Measurements from ENCODE around the gene FBLN7.

FBLN7 gene

DNA sequence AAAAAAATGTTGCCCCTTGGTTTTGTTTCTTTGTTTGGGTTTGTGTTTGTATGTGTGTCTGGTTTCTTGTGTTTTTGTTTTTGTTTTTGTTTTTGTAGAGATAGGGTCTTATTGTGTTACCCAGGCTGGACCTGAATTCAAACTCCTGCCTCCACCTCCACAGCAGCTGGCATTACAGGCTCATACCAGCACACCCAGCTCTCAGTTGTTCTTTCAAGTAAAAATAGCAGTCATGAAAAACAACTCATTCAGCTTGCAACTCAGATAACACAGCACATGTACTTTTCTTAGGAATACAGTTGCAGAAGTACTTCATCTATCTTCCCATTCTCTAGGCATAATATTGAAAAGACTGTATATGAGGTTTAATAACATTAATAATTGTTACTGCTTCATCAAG, 79.7 kb downstream of the FBLN7 start:
- H3K36me3 Mint-ChIP-seq (ENCODE audit: insufficient read depth), result peaks cover 10% of the 10 kb centered on the region
- ATAC-seq (replicated peaks), result no peak
- no peaks in the 10 kb centered on the region for H3K27me3 Mint-ChIP-seq
- no peak overlapping the region for H3K27ac Mint-ChIP-seq
- DNase-seq, result no peak
- no peaks in the 10 kb centered on the region for H3K4me1 Mint-ChIP-seq (ENCODE audit: low read depth in 2 of 2)
- no peak overlapping the region for H3K4me3 Mint-ChIP-seq
- H3K9me3 Mint-ChIP-seq, result peaks cover 4 to 12% of the 10 kb centered on the region in 2 donors

DNA sequence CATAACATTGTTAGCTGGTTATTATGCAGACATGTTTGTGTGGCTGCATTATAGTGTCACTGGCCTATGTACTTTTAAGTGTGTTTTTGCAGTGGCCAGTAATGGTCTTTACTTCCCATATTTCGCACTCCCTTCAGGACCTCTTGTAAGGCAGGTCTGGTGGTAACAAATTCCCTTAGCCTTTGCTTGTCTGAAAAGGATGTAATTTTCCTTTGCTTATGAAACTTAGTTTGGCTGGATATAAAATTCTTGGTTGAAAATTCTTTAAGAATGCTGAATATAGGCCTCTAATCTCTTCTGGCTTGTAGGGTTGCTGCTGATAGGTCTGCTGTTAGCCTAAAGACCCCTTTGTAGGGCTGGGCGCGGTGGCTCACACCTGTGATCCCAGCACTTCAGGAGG, 82.0 kb downstream of the FBLN7 start:
- Mint-ChIP-seq H3K27ac (no peak overlapping the region), H3K9me3 (peaks cover 4 to 12% of the 10 kb centered on the region in 2 donors), H3K27me3 (no peaks in the 10 kb centered on the region), H3K36me3 (ENCODE audit: insufficient read depth) (peaks cover 9% of the 10 kb centered on the region), H3K4me1 (ENCODE audit: low read depth in 2 of 2) (no peaks in the 10 kb centered on the region), H3K4me3 (no peak overlapping the region)
- ATAC-seq (replicated peaks) (no peak), DNase-seq (no peak)

- no peaks in the 10 kb centered on the region for H3K27me3 Mint-ChIP-seq
- H3K36me3 Mint-ChIP-seq (ENCODE audit: insufficient read depth), result peaks cover 11% of the 10 kb centered on the region
- DNase-seq, result no peak
- peaks cover 4 to 12% of the 10 kb centered on the region in 2 donors for H3K9me3 Mint-ChIP-seq
- H3K4me3 Mint-ChIP-seq, result no peak overlapping the region
- no peak for ATAC-seq (replicated peaks)
- no peaks in the 10 kb centered on the region for H3K4me1 Mint-ChIP-seq (ENCODE audit: low read depth in 2 of 2)
- H3K27ac Mint-ChIP-seq, result no peak overlapping the region
Observed at GRCh38 chr2:112220831-112221230, 82.6 kb downstream of the FBLN7 start.

- Mint-ChIP-seq H3K36me3 (ENCODE audit: insufficient read depth) (peaks cover 18% of the 10 kb centered on the region), H3K4me3 (no peak overlapping the region), H3K9me3 (no peaks in the 10 kb centered on the region), H3K27me3 (no peaks in the 10 kb centered on the region), H3K27ac (no peak overlapping the region), H3K4me1 (ENCODE audit: low read depth in 2 of 2) (no peaks in the 10 kb centered on the region)
- ATAC-seq (replicated peaks) (no peak), DNase-seq (no peak)
Observed at GRCh38 chr2:112229348-112229747, 91.2 kb downstream of the FBLN7 start.

DNA sequence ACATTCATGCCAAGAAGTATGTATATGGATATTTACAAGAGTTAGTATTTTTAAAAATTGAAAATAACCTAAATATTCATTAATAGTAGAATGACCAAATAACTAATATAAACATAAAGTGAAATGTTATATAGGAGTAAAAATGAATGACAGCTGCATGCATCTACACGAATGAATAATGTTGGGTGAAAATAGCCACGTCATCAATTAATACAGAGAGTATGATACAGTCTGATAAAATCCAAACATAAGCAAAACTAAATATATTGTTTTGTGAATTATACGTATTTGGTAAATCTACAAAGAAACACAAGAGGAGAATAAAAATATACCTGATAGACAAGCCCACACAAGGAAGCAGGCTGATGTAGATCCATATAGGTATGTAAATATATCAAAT, 92.2 kb downstream of the FBLN7 start:
- no peak for DNase-seq
- Mint-ChIP-seq H3K36me3 (ENCODE audit: insufficient read depth) (peaks cover 23% of the 10 kb centered on the region), H3K27ac (no peak overlapping the region), H3K4me1 (ENCODE audit: low read depth in 2 of 2) (no peaks in the 10 kb centered on the region), H3K27me3 (no peaks in the 10 kb centered on the region), H3K4me3 (no peak overlapping the region), H3K9me3 (no peaks in the 10 kb centered on the region)
- ATAC-seq (replicated peaks), result no peak
